Measurements from ENCODE around the gene SIMC1.
"Not testable (repeated sequence)": the region's sequence is repeated elsewhere in the genome, so short reads cannot be mapped to it uniquely, and the experiment has no call there.

The SIMC1 gene

GRCh38 chr5:176237971-176238644, at the start of gene SIMC1:
TSS of gene SIMC1 (plus strand) at chr5:176238424. CDS start at chr5:176238509, 85 bp downstream.
- DNase-seq (ENCODE audit: low read depth), result peak; percentile 21

- DNase-seq (ENCODE audit: low read depth), result no peak
Observed at GRCh38 chr5:176188506-176189193, 49.6 kb upstream of the SIMC1 start.

GRCh38 chr5:176189857-176190256, 48.4 kb upstream of the SIMC1 start:
- DNase-seq (ENCODE audit: low read depth), result no peak

GRCh38 chr5:176190886-176191755, 47.1 kb upstream of the SIMC1 start:
- no peak for DNase-seq (ENCODE audit: low read depth)

- no peak for DNase-seq (ENCODE audit: low read depth)
Observed at GRCh38 chr5:176192094-176192721, 46.0 kb upstream of the SIMC1 start.

- not testable (repeated sequence) for DNase-seq (ENCODE audit: low read depth)
Observed at GRCh38 chr5:176192722-176193117, 45.5 kb upstream of the SIMC1 start.

- not testable (repeated sequence) for DNase-seq (ENCODE audit: low read depth)
Observed at GRCh38 chr5:176193636-176194035, 44.6 kb upstream of the SIMC1 start.

GRCh38 chr5:176194238-176195083, 43.8 kb upstream of the SIMC1 start:
- not testable (repeated sequence) for DNase-seq (ENCODE audit: low read depth)

- not testable (repeated sequence) for DNase-seq (ENCODE audit: low read depth)
Observed at GRCh38 chr5:176195084-176195413, 43.2 kb upstream of the SIMC1 start.

- DNase-seq (ENCODE audit: low read depth), result not testable (repeated sequence)
Observed at GRCh38 chr5:176195487-176196207, 42.6 kb upstream of the SIMC1 start.

- not testable (repeated sequence) for DNase-seq (ENCODE audit: low read depth)
Observed at GRCh38 chr5:176196781-176197180, 41.4 kb upstream of the SIMC1 start.

GRCh38 chr5:176197234-176197858, 40.9 kb upstream of the SIMC1 start:
- not testable (repeated sequence) for DNase-seq (ENCODE audit: low read depth)

GRCh38 chr5:176198299-176198698, 39.9 kb upstream of the SIMC1 start:
- DNase-seq (ENCODE audit: low read depth), result not testable (repeated sequence)

- not testable (repeated sequence) for DNase-seq (ENCODE audit: low read depth)
Observed at GRCh38 chr5:176198991-176199733, 39.1 kb upstream of the SIMC1 start.

GRCh38 chr5:176199803-176200399, 38.3 kb upstream of the SIMC1 start:
- not testable (repeated sequence) for DNase-seq (ENCODE audit: low read depth)

- DNase-seq (ENCODE audit: low read depth), result no peak
Observed at GRCh38 chr5:176201811-176202210, 36.4 kb upstream of the SIMC1 start.

GRCh38 chr5:176203086-176203485, 35.1 kb upstream of the SIMC1 start:
- DNase-seq (ENCODE audit: low read depth), result no peak

GRCh38 chr5:176203535-176203934, 34.7 kb upstream of the SIMC1 start:
- DNase-seq (ENCODE audit: low read depth), result not testable (repeated sequence)

- not testable (repeated sequence) for DNase-seq (ENCODE audit: low read depth)
Observed at GRCh38 chr5:176214466-176215021, 23.7 kb upstream of the SIMC1 start.

Data from EH (cell line).